ENCODE measurements around the gene NOC3L. TPM values are rescaled to one million over a fixed set of nuclear protein-coding genes. Genes with fewer than 3 reads are reported as not detected.

The NOC3L gene
- polyA plus RNA-seq, 1 of the 3 experiments (the other 2 are of a cell fraction) = 9.0 TPM

GRCh38 chr10:94398762-94399161 is 36.0 kb upstream of the NOC3L start:
- Histone ChIP-seq H3K36me3 (replicated peaks in 1 of 2; ENCODE audit: control insufficient read depth in 1 of 2, insufficient read depth in 2 of 2, low read length in 1 of 2) (no peaks in the 10 kb centered on the region), H3F3A (replicated peaks; ENCODE audit: insufficient read depth) (peaks cover 16% of the 10 kb centered on the region), H2AFZ (ENCODE audit: low read depth) (no peak overlapping the region), H3K9me3 (no peaks in the 10 kb centered on the region), H3K27me3 (ENCODE audit: insufficient read depth) (no peaks in the 10 kb centered on the region), H3K4me2 (no peak overlapping the region), H3K9ac (no peak overlapping the region), H4K20me1 (ENCODE audit: insufficient read depth) (no peaks in the 10 kb centered on the region), H3K4me1 (ENCODE audit: control insufficient read depth in 1 of 2, insufficient read depth in 2 of 2, low read depth in 1 of 2, low read length in 1 of 2) (no peaks in the 10 kb centered on the region; a peak in 1 of 4 replicates), H3K27ac (ENCODE audit: low read depth in 2 of 2, low read length in 1 of 2) (no peak overlapping the region), H3K9me2 (no peaks in the 10 kb centered on the region), H3K79me2 (ENCODE audit: insufficient read depth) (peaks cover 4% of the 10 kb centered on the region), H3K4me3 (ENCODE audit: low read depth in 2 of 2, low read length in 1 of 2) (no peak overlapping the region)
- POLR2A ChIA-PET = no interaction called here
- TF ChIP-seq, protein P1, sequence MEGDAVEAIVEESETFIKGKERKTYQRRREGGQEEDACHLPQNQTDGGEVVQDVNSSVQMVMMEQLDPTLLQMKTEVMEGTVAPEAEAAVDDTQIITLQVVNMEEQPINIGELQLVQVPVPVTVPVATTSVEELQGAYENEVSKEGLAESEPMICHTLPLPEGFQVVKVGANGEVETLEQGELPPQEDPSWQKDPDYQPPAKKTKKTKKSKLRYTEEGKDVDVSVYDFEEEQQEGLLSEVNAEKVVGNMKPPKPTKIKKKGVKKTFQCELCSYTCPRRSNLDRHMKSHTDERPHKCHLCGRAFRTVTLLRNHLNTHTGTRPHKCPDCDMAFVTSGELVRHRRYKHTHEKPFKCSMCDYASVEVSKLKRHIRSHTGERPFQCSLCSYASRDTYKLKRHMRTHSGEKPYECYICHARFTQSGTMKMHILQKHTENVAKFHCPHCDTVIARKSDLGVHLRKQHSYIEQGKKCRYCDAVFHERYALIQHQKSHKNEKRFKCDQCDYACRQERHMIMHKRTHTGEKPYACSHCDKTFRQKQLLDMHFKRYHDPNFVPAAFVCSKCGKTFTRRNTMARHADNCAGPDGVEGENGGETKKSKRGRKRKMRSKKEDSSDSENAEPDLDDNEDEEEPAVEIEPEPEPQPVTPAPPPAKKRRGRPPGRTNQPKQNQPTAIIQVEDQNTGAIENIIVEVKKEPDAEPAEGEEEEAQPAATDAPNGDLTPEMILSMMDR (IDR thresholded peaks at IDR 0.05) = no peak
- TF ChIP-seq EZH2phosphoT487 (IDR thresholded peaks at IDR 0.05; ENCODE audit: borderline replicate concordance, low read depth) (no peak), SIN3A (IDR thresholded peaks at IDR 0.05; ENCODE audit: borderline replicate concordance, low read depth, low read length) (no peak), IRF3 (IDR thresholded peaks at IDR 0.05; ENCODE audit: low read depth, low read length) (no peak), RXRA (IDR thresholded peaks at IDR 0.05; ENCODE audit: borderline replicate concordance, low read depth) (no peak), SMC3 (IDR thresholded peaks at IDR 0.05; ENCODE audit: low read depth, low read length) (no peak), YY1 (IDR thresholded peaks at IDR 0.05; ENCODE audit: low read depth) (no peak), GABPA (IDR thresholded peaks at IDR 0.05; ENCODE audit: low read depth) (no peak), NFIC (IDR thresholded peaks at IDR 0.05; ENCODE audit: borderline replicate concordance) (no peak), CHD2 (IDR thresholded peaks at IDR 0.05; ENCODE audit: low read length, partially characterized antibody) (no peak), REST (IDR thresholded peaks at IDR 0.05; ENCODE audit: low read depth, low read length) (no peak)
- CTCF ChIA-PET = no interaction called here
- 93% methylated on average over 6 of the region's 6 CpGs for WGBS (ENCODE audit: low lambda C conversion rate)
- no peak for DNase-seq

All from SK-N-SH (cell line).